A549 (cell line): ENCODE results near the gene PTPRCAP. TPM values are rescaled to one million over a fixed set of nuclear protein-coding genes. Genes with fewer than 3 reads are reported as not detected.

Experiments used
- ATAC-seq, 2 experiments: fragments of 200-7000 bp in 1 of 2; fragments of >200 bp in 1 of 2; cut with Nextera tagmentation in 1 of 2; cut with Tn5 transposase in 1 of 2; 3 replicates each; pipeline versions ENCODE4 v1.8.0 to v1.9.1; 2018 to 2020; ENCODE audit warnings: mild to moderate bottlenecking in 1 of 2, moderate library complexity in 1 of 2
- CTCF ChIA-PET: fragments of 300-600 bp; sonication (Branson Sonifier 250); formaldehyde crosslinking; extraction: SDS; loops from one replicate; lab custom pipeline; 2021; ENCODE audit warnings: antibody characterized with exemption, inconsistent platforms; lab: Yijun Ruan, JAX
- POLR2A ChIA-PET: fragments of 350-600 bp; formaldehyde crosslinking; extraction: SDS; loops from one replicate; lab custom pipeline; 2021; ENCODE audit warnings: antibody characterized with exemption, inconsistent platforms; lab: Yijun Ruan, JAX
- DNase-seq, 2 experiments: peaks; one replicate each; pipeline versions ENCODE4 v3.0.0 to v3.0.0-alpha.2; 2011 to 2016; ENCODE audit warnings: low read depth in 1 of 2, low spot score in 1 of 2
- FAIRE-seq: peaks from 2 replicates; lab custom pipeline; 2011; peaks lifted over from hg19 to GRCh38; lab: Jason Lieb, UNC
- H3K27ac ChIP-seq, 2 experiments: fragments of >200 bp; sonication (Bioruptor Twin); formaldehyde crosslinking; 3 replicates each; pipeline ENCODE4 v1.5.1; 2016 to 2017
- H3K4me1 ChIP-seq: fragments of >200 bp; sonication (Bioruptor Twin); formaldehyde crosslinking; 3 replicates; pipeline ENCODE4 v1.6.1; 2016
- H3K4me2 ChIP-seq: fragments of >200 bp; sonication (Bioruptor Twin); formaldehyde crosslinking; 3 replicates; pipeline ENCODE4 v1.6.1; 2016
- H3K4me3 ChIP-seq: fragments of >200 bp; sonication (Bioruptor Twin); formaldehyde crosslinking; 3 replicates; pipeline ENCODE4 v1.5.1; 2016
- H3K9me3 ChIP-seq: fragments of >200 bp; sonication (Bioruptor Twin); formaldehyde crosslinking; 3 replicates; pipeline ENCODE4 v1.6.1; 2016
- BCL3 ChIP-seq: fragments of >200 bp; sonication (Bioruptor Twin); formaldehyde crosslinking; IDR thresholded peaks from 3 replicates; pipeline ENCODE4 v1.6.1; 2016
- CBX8 ChIP-seq: fragments of 200-600 bp; sonication (generic); IDR thresholded peaks from 2 replicates; pipeline ENCODE4 v1.6.1; 2016
- CEBPB ChIP-seq, 2 experiments: fragments of >200 bp in 1 of 2; sonication (Bioruptor Twin) in 1 of 2; formaldehyde crosslinking in 1 of 2; IDR thresholded peaks; 2 replicates each; pipeline ENCODE4 v1.6.1; 2012 to 2016
- CHD2 ChIP-seq: fragments of 150-350 bp; IDR thresholded peaks from 2 replicates; pipeline ENCODE4 v1.6.1; 2014; ENCODE audit warnings: low read length; ENCODE audit not compliant: partially characterized antibody
- ELK1 ChIP-seq: fragments of 150-350 bp; IDR thresholded peaks from 2 replicates; pipeline ENCODE4 v1.6.1; 2014; ENCODE audit warnings: low read depth, mild to moderate bottlenecking, low read length
- ESRRA ChIP-seq: fragments of 150-350 bp; IDR thresholded peaks from 2 replicates; pipeline ENCODE4 v1.6.1; 2014; ENCODE audit warnings: mild to moderate bottlenecking, low read length, borderline replicate concordance
- HDAC2 ChIP-seq: fragments of 200-600 bp; sonication (generic); IDR thresholded peaks from 2 replicates; pipeline ENCODE4 v1.6.1; 2016
- HES2 ChIP-seq: fragments of >200 bp; sonication (Bioruptor Twin); formaldehyde crosslinking; IDR thresholded peaks from 2 replicates; pipeline ENCODE4 v1.6.1; 2016
- KDM1A ChIP-seq: fragments of 200-600 bp; sonication (generic); IDR thresholded peaks from 2 replicates; pipeline ENCODE4 v1.6.1; 2016; ENCODE audit warnings: low read depth, mild to moderate bottlenecking
- KDM5A ChIP-seq: fragments of 200-600 bp; sonication (generic); IDR thresholded peaks from 2 replicates; pipeline ENCODE4 v1.6.1; 2016; ENCODE audit warnings: antibody characterized with exemption, mild to moderate bottlenecking
- MAFK ChIP-seq: fragments of 450-650 bp; IDR thresholded peaks from 2 replicates; pipeline ENCODE4 v1.6.1; 2014; ENCODE audit not compliant: partially characterized antibody
- MYC ChIP-seq: IDR thresholded peaks from 2 replicates; pipeline ENCODE4 v1.6.1; 2012; ENCODE audit warnings: mild to moderate bottlenecking, inconsistent platforms, low read length, improper control_type of control experiment, borderline replicate concordance
- NFE2L2 ChIP-seq: fragments of 150-350 bp; conservative IDR thresholded peaks from 2 replicates; pipeline ENCODE4 v1.6.1; 2014; ENCODE audit warnings: low read length
- NR3C1 ChIP-seq: fragments of >200 bp; sonication (Bioruptor Twin); formaldehyde crosslinking; IDR thresholded peaks from 3 replicates; pipeline ENCODE4 v1.6.1; 2017
- PHF8 ChIP-seq: fragments of 200-600 bp; sonication (generic); IDR thresholded peaks from 2 replicates; pipeline ENCODE4 v1.6.1; 2016; ENCODE audit warnings: low read depth, mild to moderate bottlenecking, antibody characterized with exemption, moderate library complexity, borderline replicate concordance
- POLR2AphosphoS2 ChIP-seq: conservative IDR thresholded peaks from 2 replicates; pipeline ENCODE4 v1.6.1; 2012; ENCODE audit warnings: low read length, improper control_type of control experiment, inconsistent platforms
- RAD21 ChIP-seq, 2 experiments: fragments of >200 bp in 1 of 2; sonication (Bioruptor Twin) in 1 of 2; formaldehyde crosslinking in 1 of 2; IDR thresholded peaks in 1 of 2; conservative IDR thresholded peaks in 1 of 2; 2 replicates in 1 of 2; 3 replicates in 1 of 2; pipeline ENCODE4 v1.6.1; 2012 to 2018; ENCODE audit warnings: inconsistent platforms in 1 of 2
- RARB ChIP-seq: fragments of 250-450 bp; sonication (Bioruptor Pico); IDR thresholded peaks from 2 replicates; pipeline ENCODE4 v1.8.0; 2021; ENCODE audit warnings: mild to moderate bottlenecking, moderate library complexity
- RCOR1 ChIP-seq: fragments of 150-350 bp; IDR thresholded peaks from 2 replicates; pipeline ENCODE4 v1.6.1; 2014; ENCODE audit warnings: antibody characterized with exemption, low read length, low read depth
- RFX5 ChIP-seq: fragments of 450-650 bp; IDR thresholded peaks from 2 replicates; pipeline ENCODE4 v1.7.1; 2014; ENCODE audit warnings: antibody characterized with exemption, mild to moderate bottlenecking, moderate library complexity
- RNF2 ChIP-seq: fragments of 200-600 bp; sonication (generic); IDR thresholded peaks from 2 replicates; pipeline ENCODE4 v1.6.1; 2016; ENCODE audit warnings: low read depth, mild to moderate bottlenecking, antibody characterized with exemption, moderate library complexity, borderline replicate concordance
- SMC3 ChIP-seq: fragments of >200 bp; sonication (Bioruptor Twin); formaldehyde crosslinking; IDR thresholded peaks from 3 replicates; pipeline ENCODE4 v1.6.1; 2018; ENCODE audit warnings: inconsistent platforms
- SREBF2 ChIP-seq: fragments of 450-650 bp; IDR thresholded peaks from 2 replicates; pipeline ENCODE4 v1.6.1; 2014; ENCODE audit warnings: mild to moderate bottlenecking, moderate library complexity
- TP53 ChIP-seq: fragments of 250-450 bp; sonication (Bioruptor Pico); IDR thresholded peaks from 2 replicates; pipeline ENCODE4 v1.5.0; 2021; ENCODE audit warnings: mild to moderate bottlenecking, moderate library complexity
- ZFP36 ChIP-seq: fragments of 450-650 bp; IDR thresholded peaks from 2 replicates; pipeline ENCODE4 v1.6.1; 2014; ENCODE audit warnings: borderline replicate concordance; ENCODE audit not compliant: partially characterized antibody
- ZSCAN20 ChIP-seq: fragments of 250-450 bp; sonication (Bioruptor Pico); IDR thresholded peaks from 2 replicates; pipeline ENCODE4 v1.8.0; 2022; ENCODE audit warnings: mild to moderate bottlenecking, moderate library complexity
- WGBS: methylation state at CpG from one replicate; pipeline ENCODE4 v1.1.6; 2017; ENCODE audit errors: missing lambda C conversion rate; 5-methylcytosine and 5-hydroxymethylcytosine counted together
- polyA plus RNA-seq, 4 experiments: library from polyadenylated mRNA; depleted of rRNA in 3 of 4; stranded (reverse); fragments of >200 nt; fragmentation: RNase III in 1 of 4; extraction: RNeasy Plus Mini Kit Qiagen cat#74134 plus additional on column Dnase treatment in 1 of 4; gene quantifications; 2 replicates in 3 of 4; 3 replicates in 1 of 4; pipeline ENCODE4 v1.2.3, GENCODE V29; 2011 to 2017
- TF ChIP-seq, protein P1 (sequence below): fragments of >200 bp; sonication (Bioruptor Twin); formaldehyde crosslinking; IDR thresholded peaks from 3 replicates; pipeline ENCODE4 v1.5.1; 2016
- TF ChIP-seq, protein P2 (sequence below): fragments of 250-450 bp; sonication (Bioruptor Pico); IDR thresholded peaks from 2 replicates; pipeline ENCODE4 v1.5.0; 2020; ENCODE audit warnings: low read depth, mild to moderate bottlenecking, moderate library complexity
- TF ChIP-seq, protein P3 (sequence below): IDR thresholded peaks from 2 replicates; pipeline ENCODE4 v1.6.1; 2012

PTPRCAP gene
- polyA plus RNA-seq, 2 of the 4 experiments (the other 2 are of a cell fraction) = 0.34 to 0.56 TPM

GRCh38 chr11:67409261-67409666 lies 28.2 kb downstream of the PTPRCAP start (continued):
- no peak for TF ChIP-seq MYC

DNA sequence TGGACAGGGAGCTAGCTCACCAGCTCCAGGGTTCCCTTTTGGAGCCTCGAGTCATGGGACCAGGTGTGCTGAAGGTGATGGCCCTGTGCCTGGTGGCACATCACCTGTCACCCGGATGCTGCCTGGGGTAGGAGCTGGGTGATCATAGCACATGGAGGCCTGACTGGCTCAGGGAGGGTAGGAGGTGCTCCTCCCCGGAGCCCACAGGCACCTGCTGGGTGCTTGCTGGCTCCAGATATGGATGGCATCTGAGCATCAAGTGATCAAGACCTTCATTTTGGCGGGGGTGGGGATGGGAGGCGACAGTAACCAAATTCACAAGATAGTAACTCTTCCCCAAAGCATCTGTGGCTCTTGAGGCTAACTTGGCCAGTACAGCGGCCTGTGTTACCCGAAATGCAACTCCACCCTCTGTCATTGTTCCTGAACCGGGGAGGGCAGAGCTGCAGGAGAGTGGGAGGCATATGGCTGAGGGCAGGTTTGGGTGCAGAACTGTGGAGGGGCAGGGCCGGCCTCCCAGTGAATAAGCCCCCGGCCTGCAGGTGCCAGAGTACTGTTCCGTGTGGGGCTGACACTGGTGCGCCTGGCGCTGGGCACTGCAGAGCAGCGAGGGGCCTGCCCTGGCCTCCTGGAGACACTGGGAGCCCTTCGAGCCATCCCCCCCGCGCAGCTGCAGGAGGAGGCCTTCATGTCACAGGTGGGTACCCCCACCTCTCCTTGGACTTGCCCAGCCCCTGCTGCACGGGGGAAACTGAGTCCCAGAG lies 28.9 kb downstream of the PTPRCAP start:
- no peak for ATAC-seq
- 77% methylated on average over 10 of the region's 18 CpGs for WGBS
- CTCF ChIA-PET = interaction anchor here (1.0 to 1.6 kb wide), 2 partner anchors 10 to 26 kb away, joined by 4 to 5 read pairs; no protein-coding TSS in a partner anchor

DNA sequence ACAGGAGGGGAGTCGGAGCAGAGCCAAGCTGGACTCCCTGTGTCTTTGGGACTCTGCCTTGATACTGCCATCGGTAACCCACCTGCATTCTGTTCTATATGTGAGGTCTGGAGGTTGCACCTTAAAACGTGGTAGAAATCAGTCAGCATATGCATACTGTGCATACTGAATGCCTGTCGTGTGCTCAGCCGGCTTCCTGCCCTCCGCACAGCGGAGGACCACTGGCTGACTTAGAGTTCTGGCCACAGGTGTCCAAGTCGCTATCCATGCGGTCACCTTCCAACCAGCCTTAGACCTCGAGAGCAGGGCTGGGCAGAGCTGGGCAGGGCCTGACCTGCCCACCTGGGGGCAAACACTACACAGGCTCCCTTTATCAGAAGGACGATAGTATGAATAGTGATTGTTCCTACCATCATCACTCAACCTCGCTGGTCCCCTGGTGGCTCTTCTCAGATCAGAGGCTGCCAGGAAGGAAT lies 29.8 kb downstream of the PTPRCAP start:
- FAIRE-seq (no peak), DNase-seq (no peak), ATAC-seq (no peak)
- POLR2A ChIA-PET = no interaction called here
- no peaks in the 10 kb centered on the region for H3K4me1 ChIP-seq
- no peaks in the 10 kb centered on the region for H3K9me3 ChIP-seq
- 81% methylated on average over 12 of the region's 12 CpGs for whole genome bisulfite sequencing
- H3K4me3 ChIP-seq = no peak overlapping the region
- CTCF ChIA-PET = interaction anchor here (0.9 to 1.6 kb wide), 3 partner anchors 25 to 62 kb away, joined by 4 to 5 read pairs (median 4); partner anchors contain the start of gene TMEM134
- no peak overlapping the region for H3K4me2 ChIP-seq
- no peak overlapping the region for H3K27ac ChIP-seq
- TF ChIP-seq BCL3 (no peak), ZFP36 (no peak), NFE2L2 (no peak), RARB (CRISPR knock-in tag) (no peak), ELK1 (no peak), NR3C1 (no peak), RCOR1 (no peak), HDAC2 (no peak), KDM5A (no peak), CBX8 (no peak), ESRRA (no peak)
- TF ChIP-seq, protein P1, sequence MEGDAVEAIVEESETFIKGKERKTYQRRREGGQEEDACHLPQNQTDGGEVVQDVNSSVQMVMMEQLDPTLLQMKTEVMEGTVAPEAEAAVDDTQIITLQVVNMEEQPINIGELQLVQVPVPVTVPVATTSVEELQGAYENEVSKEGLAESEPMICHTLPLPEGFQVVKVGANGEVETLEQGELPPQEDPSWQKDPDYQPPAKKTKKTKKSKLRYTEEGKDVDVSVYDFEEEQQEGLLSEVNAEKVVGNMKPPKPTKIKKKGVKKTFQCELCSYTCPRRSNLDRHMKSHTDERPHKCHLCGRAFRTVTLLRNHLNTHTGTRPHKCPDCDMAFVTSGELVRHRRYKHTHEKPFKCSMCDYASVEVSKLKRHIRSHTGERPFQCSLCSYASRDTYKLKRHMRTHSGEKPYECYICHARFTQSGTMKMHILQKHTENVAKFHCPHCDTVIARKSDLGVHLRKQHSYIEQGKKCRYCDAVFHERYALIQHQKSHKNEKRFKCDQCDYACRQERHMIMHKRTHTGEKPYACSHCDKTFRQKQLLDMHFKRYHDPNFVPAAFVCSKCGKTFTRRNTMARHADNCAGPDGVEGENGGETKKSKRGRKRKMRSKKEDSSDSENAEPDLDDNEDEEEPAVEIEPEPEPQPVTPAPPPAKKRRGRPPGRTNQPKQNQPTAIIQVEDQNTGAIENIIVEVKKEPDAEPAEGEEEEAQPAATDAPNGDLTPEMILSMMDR = no peak
- TF ChIP-seq, protein P2, sequence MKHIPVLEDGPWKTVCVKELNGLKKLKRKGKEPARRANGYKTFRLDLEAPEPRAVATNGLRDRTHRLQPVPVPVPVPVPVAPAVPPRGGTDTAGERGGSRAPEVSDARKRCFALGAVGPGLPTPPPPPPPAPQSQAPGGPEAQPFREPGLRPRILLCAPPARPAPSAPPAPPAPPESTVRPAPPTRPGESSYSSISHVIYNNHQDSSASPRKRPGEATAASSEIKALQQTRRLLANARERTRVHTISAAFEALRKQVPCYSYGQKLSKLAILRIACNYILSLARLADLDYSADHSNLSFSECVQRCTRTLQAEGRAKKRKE (CRISPR knock-in tag) = no peak

More for the DNA sequence above, 28.9 kb downstream of the PTPRCAP start:
- Histone ChIP-seq H3K27ac (no peak overlapping the region), H3K4me1 (0 out of 3 replicates have a peak, but pooled peaks cover 3% of the 10 kb centered on the region), H3K4me3 (no peak overlapping the region), H3K9me3 (no peaks in the 10 kb centered on the region), H3K4me2 (no peak overlapping the region)
- no peak for FAIRE-seq
- no peak for TF ChIP-seq HES2
- no peak for TF ChIP-seq CHD2
- no peak for TF ChIP-seq RARB (CRISPR knock-in tag)
- TF ChIP-seq MAFK = no peak
- no peak for TF ChIP-seq KDM1A
- no peak for TF ChIP-seq SMC3
- TF ChIP-seq, protein P2 (CRISPR knock-in tag) = no peak
- TF ChIP-seq TP53 (CRISPR knock-in tag) = no peak
- TF ChIP-seq, protein P3, sequence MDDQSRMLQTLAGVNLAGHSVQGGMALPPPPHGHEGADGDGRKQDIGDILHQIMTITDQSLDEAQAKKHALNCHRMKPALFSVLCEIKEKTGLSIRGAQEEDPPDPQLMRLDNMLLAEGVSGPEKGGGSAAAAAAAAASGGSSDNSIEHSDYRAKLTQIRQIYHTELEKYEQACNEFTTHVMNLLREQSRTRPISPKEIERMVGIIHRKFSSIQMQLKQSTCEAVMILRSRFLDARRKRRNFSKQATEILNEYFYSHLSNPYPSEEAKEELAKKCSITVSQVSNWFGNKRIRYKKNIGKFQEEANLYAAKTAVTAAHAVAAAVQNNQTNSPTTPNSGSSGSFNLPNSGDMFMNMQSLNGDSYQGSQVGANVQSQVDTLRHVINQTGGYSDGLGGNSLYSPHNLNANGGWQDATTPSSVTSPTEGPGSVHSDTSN = no peak
- TF ChIP-seq ELK1 = no peak
- no peak for TF ChIP-seq ZFP36
- no peak for TF ChIP-seq ZSCAN20
- TF ChIP-seq RNF2 = no peak
- TF ChIP-seq PHF8 = no peak
- TF ChIP-seq POLR2AphosphoS2 = no peak
- TF ChIP-seq RFX5 = no peak
- no peak for TF ChIP-seq CEBPB (IDR thresholded peaks at IDR 0.05)
- TF ChIP-seq RAD21 (conservative IDR thresholded peaks at IDR 0.05 in 1 of 2, IDR thresholded peaks at IDR 0.05 in 1 of 2) = no peak
- no peak for TF ChIP-seq SREBF2
- DNase-seq = no peak
- POLR2A ChIA-PET = no interaction called here
